Skeletal muscle tissue (tissue), 4 donors: Measurements from ENCODE around the gene EVA1A. TPM values are rescaled to one million over a fixed set of nuclear protein-coding genes. Genes with fewer than 3 reads are reported as not detected.
"Not testable (repeated sequence)": the region's sequence is repeated elsewhere in the genome, so short reads cannot be mapped to it uniquely, and the experiment has no call there.

ENCODE experiments used
- H3K27ac ChIP-seq: one replicate; pipeline ENCODE4 v1.7.0; 2013; ENCODE audit warnings: mild to moderate bottlenecking, low read depth, low read length, inconsistent platforms
- H3K27me3 ChIP-seq, 3 donors: one replicate each; pipeline ENCODE4 v1.7.0; 2013; ENCODE audit warnings: low read length in 3 of 3; ENCODE audit not compliant: control insufficient read depth in 3 of 3, insufficient read depth in 3 of 3
- H3K36me3 ChIP-seq, 3 donors: one replicate each; pipeline ENCODE4 v1.7.0; 2013; ENCODE audit warnings: low read length in 3 of 3; ENCODE audit not compliant: control insufficient read depth in 3 of 3, insufficient read depth in 3 of 3
- H3K4me1 ChIP-seq, 3 donors: one replicate each; pipeline ENCODE4 v1.7.0; 2013; ENCODE audit warnings: low read length in 3 of 3, mild to moderate bottlenecking in 3 of 3; ENCODE audit not compliant: control insufficient read depth in 3 of 3, insufficient read depth in 3 of 3
- H3K4me3 ChIP-seq, 3 donors: one replicate each; pipeline ENCODE4 v1.7.0; 2013; ENCODE audit warnings: low read length in 3 of 3
- H3K9ac ChIP-seq, 3 donors: one replicate each; pipeline ENCODE4 v1.7.0; 2013; ENCODE audit warnings: low read length in 3 of 3, mild to moderate bottlenecking in 3 of 3, moderate library complexity in 2 of 3, low read depth in 1 of 3
- H3K9me3 ChIP-seq, 3 donors: one replicate each; pipeline ENCODE4 v1.7.0; 2013; ENCODE audit warnings: low read length in 3 of 3; ENCODE audit not compliant: control insufficient read depth in 3 of 3
- total RNA-seq: library from RNA; depleted of rRNA; stranded (reverse); fragments of >200 nt; gene quantifications from one replicate; pipeline ENCODE4 v1.2.3, GENCODE V29; 2014
- donor health status: Osteomylitis.

EVA1A gene
- total RNA-seq, 1 donor from 2014 or later = 6.3 TPM

GRCh38 chr2:75489721-75490120 is 71.0 kb downstream of the EVA1A start:
- H3K4me3 ChIP-seq = no peak overlapping the region
- H3K4me1 ChIP-seq = no peaks in the 10 kb centered on the region
- no peak overlapping the region for H3K27ac ChIP-seq
- H3K9ac ChIP-seq = no peak overlapping the region
- no peaks in the 10 kb centered on the region for H3K9me3 ChIP-seq
- no peaks in the 10 kb centered on the region for H3K27me3 ChIP-seq
- H3K36me3 ChIP-seq = no peaks in the 10 kb centered on the region

- Histone ChIP-seq H3K4me3 (no peak overlapping the region), H3K27ac (no peak overlapping the region), H3K9me3 (no peaks in the 10 kb centered on the region), H3K4me1 (no peaks in the 10 kb centered on the region), H3K9ac (no peak overlapping the region), H3K27me3 (no peaks in the 10 kb centered on the region), H3K36me3 (no peaks in the 10 kb centered on the region)
These were observed 72.6 kb downstream of the EVA1A start for GRCh38 chr2:75488157-75488556.

GRCh38 chr2:75486735-75487134 is 74.0 kb downstream of the EVA1A start:
- not testable (repeated sequence) for H3K4me1 ChIP-seq, H3K9ac ChIP-seq, H3K27me3 ChIP-seq, H3K4me3 ChIP-seq, H3K36me3 ChIP-seq, H3K27ac ChIP-seq, H3K9me3 ChIP-seq

GRCh38 chr2:75484840-75485239 is 75.9 kb downstream of the EVA1A start:
- H3K9me3 ChIP-seq = no peaks in the 10 kb centered on the region

GRCh38 chr2:75483878-75484277 is 76.9 kb downstream of the EVA1A start:
- H3K9me3 ChIP-seq = no peaks in the 10 kb centered on the region
- no peak overlapping the region for H3K9ac ChIP-seq
- H3K27me3 ChIP-seq = no peaks in the 10 kb centered on the region

More at GRCh38 chr2:75484840-75485239, 75.9 kb downstream of the EVA1A start:
- Histone ChIP-seq H3K9ac (no peak overlapping the region), H3K4me3 (no peak overlapping the region), H3K4me1 (no peaks in the 10 kb centered on the region), H3K27me3 (no peaks in the 10 kb centered on the region), H3K27ac (no peak overlapping the region), H3K36me3 (no peaks in the 10 kb centered on the region)

GRCh38 chr2:75482398-75482797 is 78.3 kb downstream of the EVA1A start:
- Histone ChIP-seq H3K4me1 (no peaks in the 10 kb centered on the region), H3K36me3 (no peaks in the 10 kb centered on the region), H3K27ac (no peak overlapping the region), H3K27me3 (no peaks in the 10 kb centered on the region), H3K4me3 (no peak overlapping the region), H3K9me3 (no peaks in the 10 kb centered on the region), H3K9ac (no peak overlapping the region)

More at GRCh38 chr2:75483878-75484277, 76.9 kb downstream of the EVA1A start:
- H3K4me3 ChIP-seq = no peak overlapping the region
- H3K4me1 ChIP-seq = no peaks in the 10 kb centered on the region
- no peaks in the 10 kb centered on the region for H3K36me3 ChIP-seq
- no peak overlapping the region for H3K27ac ChIP-seq

GRCh38 chr2:75480971-75481836 is 79.5 kb downstream of the EVA1A start:
- Histone ChIP-seq H3K4me3 (no peak overlapping the region), H3K27ac (no peak overlapping the region), H3K4me1 (no peaks in the 10 kb centered on the region), H3K9me3 (no peaks in the 10 kb centered on the region), H3K36me3 (no peaks in the 10 kb centered on the region), H3K27me3 (no peaks in the 10 kb centered on the region), H3K9ac (no peak overlapping the region)

GRCh38 chr2:75477696-75478095 is 83.0 kb downstream of the EVA1A start:
- H3K4me3 ChIP-seq, H3K27ac ChIP-seq, H3K4me1 ChIP-seq, H3K36me3 ChIP-seq, H3K9ac ChIP-seq, H3K27me3 ChIP-seq, H3K9me3 ChIP-seq: not testable (repeated sequence)

- Histone ChIP-seq H3K4me3 (no peak overlapping the region), H3K9me3 (no peaks in the 10 kb centered on the region), H3K9ac (no peak overlapping the region), H3K4me1 (no peaks in the 10 kb centered on the region), H3K27ac (no peak overlapping the region), H3K36me3 (no peaks in the 10 kb centered on the region), H3K27me3 (peaks cover 0 to 3% (median 0%) of the 10 kb centered on the region in 3 donors)
These were observed 84.0 kb downstream of the EVA1A start for GRCh38 chr2:75476761-75477160.

- no peak overlapping the region for H3K9ac ChIP-seq
- no peaks in the 10 kb centered on the region for H3K4me1 ChIP-seq
- H3K27me3 ChIP-seq = peaks cover 0 to 5% (median 0%) of the 10 kb centered on the region in 3 donors
- H3K4me3 ChIP-seq = no peak overlapping the region
- H3K9me3 ChIP-seq = no peaks in the 10 kb centered on the region
- no peak overlapping the region for H3K27ac ChIP-seq
- no peaks in the 10 kb centered on the region for H3K36me3 ChIP-seq
These were observed 84.8 kb downstream of the EVA1A start for GRCh38 chr2:75475976-75476375.
